ENCODE data around the gene CDC27. TPM values are rescaled to one million over a fixed set of nuclear protein-coding genes. Genes with fewer than 3 reads are reported as not detected.

The CDC27 gene
- total RNA-seq, 2 experiments from 2014 or later = 74.3 to 164 TPM

DNA sequence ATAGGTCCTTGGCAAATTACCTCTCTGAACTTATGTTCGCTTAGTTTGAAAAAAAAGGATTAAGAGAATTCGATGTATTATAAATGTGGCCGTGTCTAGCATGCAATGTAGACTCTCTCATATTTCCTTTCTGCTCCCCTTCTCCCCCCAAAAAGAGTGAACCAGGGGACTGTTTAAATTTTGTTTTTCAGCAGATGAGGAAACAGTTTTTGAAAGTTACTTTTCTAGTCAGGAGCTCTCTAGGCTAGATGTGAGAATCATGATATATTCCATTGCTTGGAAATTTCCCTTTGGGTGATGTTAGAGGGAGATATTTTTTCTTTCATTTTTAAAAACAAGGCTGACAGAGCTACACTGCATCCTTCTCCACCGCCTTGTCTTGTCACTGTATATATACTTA, 1.1 kb upstream of the CDC27 start:
- Histone ChIP-seq H3K79me2 (ENCODE audit: insufficient read depth, low read depth, low read length) (peaks cover 38% of the 10 kb centered on the region), H4K20me1 (ENCODE audit: insufficient read depth, low read length) (peaks cover 19% of the 10 kb centered on the region), H3K4me1 (ENCODE audit: insufficient read depth, low read length, poor library complexity, severe bottlenecking) (peaks cover 54% of the 10 kb centered on the region), H2AFZ (ENCODE audit: low read length) (peak overlapping the region; percentile 77; the same call in 1 of the 2 replicates), H3K9me2 (ENCODE audit: insufficient read depth, low read length) (no peaks in the 10 kb centered on the region), H3K36me3 (ENCODE audit: insufficient read depth, low read length) (peaks cover 30% of the 10 kb centered on the region), H3K27ac (ENCODE audit: low read depth, low read length, poor library complexity, severe bottlenecking) (no peak overlapping the region), H3K9me3 (ENCODE audit: low read length) (peaks cover 17% of the 10 kb centered on the region; the same call in 1 of the 2 replicates), H3K4me3 (ENCODE audit: low read depth, low read length, poor library complexity, severe bottlenecking) (no peak overlapping the region), H3K4me2 (ENCODE audit: low read length) (peak overlapping the region; percentile 70; the same call in 1 of the 2 replicates)
- BruUV-seq (replicated peaks) = no TSS peak
- CTCF ChIA-PET (ENCODE audit: unreplicated experiment) = interaction anchor here (0.9 kb wide), 1 partner anchor 16 kb away, joined by 3 read pairs; no protein-coding TSS in a partner anchor
- TF ChIP-seq EZH2phosphoT487 (IDR thresholded peaks at IDR 0.05; ENCODE audit: borderline replicate concordance, low read depth, low read length) = no peak
- TF ChIP-seq, protein P1, sequence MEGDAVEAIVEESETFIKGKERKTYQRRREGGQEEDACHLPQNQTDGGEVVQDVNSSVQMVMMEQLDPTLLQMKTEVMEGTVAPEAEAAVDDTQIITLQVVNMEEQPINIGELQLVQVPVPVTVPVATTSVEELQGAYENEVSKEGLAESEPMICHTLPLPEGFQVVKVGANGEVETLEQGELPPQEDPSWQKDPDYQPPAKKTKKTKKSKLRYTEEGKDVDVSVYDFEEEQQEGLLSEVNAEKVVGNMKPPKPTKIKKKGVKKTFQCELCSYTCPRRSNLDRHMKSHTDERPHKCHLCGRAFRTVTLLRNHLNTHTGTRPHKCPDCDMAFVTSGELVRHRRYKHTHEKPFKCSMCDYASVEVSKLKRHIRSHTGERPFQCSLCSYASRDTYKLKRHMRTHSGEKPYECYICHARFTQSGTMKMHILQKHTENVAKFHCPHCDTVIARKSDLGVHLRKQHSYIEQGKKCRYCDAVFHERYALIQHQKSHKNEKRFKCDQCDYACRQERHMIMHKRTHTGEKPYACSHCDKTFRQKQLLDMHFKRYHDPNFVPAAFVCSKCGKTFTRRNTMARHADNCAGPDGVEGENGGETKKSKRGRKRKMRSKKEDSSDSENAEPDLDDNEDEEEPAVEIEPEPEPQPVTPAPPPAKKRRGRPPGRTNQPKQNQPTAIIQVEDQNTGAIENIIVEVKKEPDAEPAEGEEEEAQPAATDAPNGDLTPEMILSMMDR (conservative IDR thresholded peaks at IDR 0.05; ENCODE audit: low read length) = no peak
- intact Hi-C loops (cut with micrococcal nuclease; ENCODE audit: unreplicated experiment) = no loop called here
- DNase-seq (ENCODE audit: low spot score) = no peak
- POLR2A ChIA-PET = interaction anchor here (1.2 to 13.5 kb wide), 3 partner anchors 9 to 26 kb away, joined by 5 to 114 read pairs (median 6); partner anchors contain the start of gene MYL4

- Histone ChIP-seq H3K4me3 (ENCODE audit: low read depth, low read length, poor library complexity, severe bottlenecking) (peak overlapping the region; percentile 82), H3K36me3 (ENCODE audit: insufficient read depth, low read length) (peaks cover 31% of the 10 kb centered on the region), H2AFZ (ENCODE audit: low read length) (peak overlapping the region; percentile 77; the same call in 1 of the 2 replicates), H3K79me2 (ENCODE audit: insufficient read depth, low read depth, low read length) (peaks cover 43% of the 10 kb centered on the region), H3K27ac (ENCODE audit: low read depth, low read length, poor library complexity, severe bottlenecking) (peak overlapping the region; percentile 31), H4K20me1 (ENCODE audit: insufficient read depth, low read length) (peaks cover 19% of the 10 kb centered on the region), H3K4me2 (ENCODE audit: low read length) (peak overlapping the region; percentile 70), H3K9me3 (ENCODE audit: low read length) (peaks cover 17% of the 10 kb centered on the region; the same call in 1 of the 2 replicates), H3K4me1 (ENCODE audit: insufficient read depth, low read length, poor library complexity, severe bottlenecking) (peaks cover 55% of the 10 kb centered on the region), H3K9me2 (ENCODE audit: insufficient read depth, low read length) (no peaks in the 10 kb centered on the region)
- intact Hi-C loops (cut with micrococcal nuclease; ENCODE audit: unreplicated experiment) = no loop called here
- POLR2A ChIA-PET = interaction anchor here (1.2 to 13.5 kb wide), 4 partner anchors 9 to 25 kb away, joined by 5 to 114 read pairs (median 7); partner anchors contain the start of gene MYL4
- TSS peak; percentile 96 for BruUV-seq (replicated peaks)
- no peak for DNase-seq (ENCODE audit: low spot score)
- CTCF ChIA-PET (ENCODE audit: unreplicated experiment) = interaction anchor here (0.9 kb wide), 1 partner anchor 17 kb away, joined by 3 read pairs; no protein-coding TSS in a partner anchor
- TF ChIP-seq, protein P1 (conservative IDR thresholded peaks at IDR 0.05; ENCODE audit: low read length) = no peak
- TF ChIP-seq EZH2phosphoT487 (IDR thresholded peaks at IDR 0.05; ENCODE audit: borderline replicate concordance, low read depth, low read length) = no peak
These were observed 690 bp upstream of the CDC27 start for GRCh38 chr17:47189732-47190237.

All from OCI-LY7 (cell line).